NCI-H2227 treated with DMSO at 0.1 percent for 48 hours (cell line): Measurements from ENCODE around the gene SYMPK.

Experiments used
- DNase-seq: peaks from one replicate; lab custom pipeline; 2025; lab: John Stamatoyannopoulos, UW

The SYMPK gene

DNA sequence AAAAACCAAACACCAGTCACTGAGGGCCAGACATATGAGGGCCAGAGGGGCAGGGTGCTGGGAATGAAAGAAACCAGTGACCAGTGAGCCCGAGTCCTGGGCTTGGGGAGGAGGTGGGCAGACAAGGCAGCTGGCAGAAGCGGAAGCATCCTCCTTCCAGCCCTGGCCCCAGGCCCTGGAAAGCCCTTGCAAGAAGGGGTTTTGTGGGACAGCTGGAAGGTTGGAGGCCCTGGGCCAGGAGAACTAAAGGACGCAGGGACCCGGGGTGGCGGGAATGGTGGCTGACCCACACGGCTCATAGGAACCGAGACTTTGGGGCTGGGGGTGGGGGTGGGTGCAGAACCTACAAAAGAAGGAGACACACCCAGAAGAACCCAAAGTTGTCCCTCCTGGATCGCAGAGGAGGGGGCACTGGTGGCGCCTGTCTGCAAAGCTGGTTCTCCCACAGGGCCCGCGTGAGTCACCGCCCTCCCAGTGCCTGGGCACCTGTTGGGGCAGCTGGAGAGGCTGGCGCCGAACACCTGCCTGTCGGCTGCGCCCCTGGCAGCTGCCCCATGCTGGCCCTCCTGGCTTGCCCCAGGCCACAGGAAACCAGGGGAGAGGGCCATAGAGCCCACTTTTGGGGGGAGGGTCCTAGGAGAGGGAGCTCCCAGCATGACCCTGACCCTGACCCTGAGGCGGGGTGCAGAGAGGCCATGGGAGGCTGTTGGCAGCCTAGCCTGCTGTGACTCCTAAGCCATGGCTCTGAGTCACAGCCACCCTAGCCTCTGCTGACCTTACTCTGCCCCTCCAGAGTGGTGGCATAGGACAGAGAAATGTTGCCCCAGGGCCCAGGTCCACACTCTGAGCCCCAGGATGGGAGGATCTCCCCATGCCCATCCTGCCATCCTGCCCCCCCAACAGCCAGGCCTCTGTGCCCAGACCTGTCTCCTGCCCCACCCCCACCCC lies 81.5 kb downstream of the SYMPK start:
- no peak for DNase-seq

GRCh38 chr19:45780448-45781213 lies 82.3 kb downstream of the SYMPK start:
- DNase-seq: no peak

DNA sequence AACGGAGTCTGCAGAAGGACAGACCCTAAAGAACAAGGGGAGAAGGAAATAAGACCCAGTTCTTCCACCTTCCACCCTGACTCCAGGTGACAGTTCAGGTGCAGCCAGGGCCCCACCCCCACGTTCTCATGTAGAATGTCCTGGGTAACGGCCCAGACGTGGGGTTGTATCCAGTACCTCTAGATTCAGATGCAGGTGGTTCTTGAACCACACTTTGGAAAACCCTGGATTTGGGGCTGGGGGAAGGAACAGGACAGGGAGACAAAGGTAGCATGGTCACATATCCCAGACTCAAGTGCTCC lies 82.8 kb downstream of the SYMPK start:
- no peak for DNase-seq

GRCh38 chr19:45779231-45780145 lies 83.5 kb downstream of the SYMPK start:
- peak; percentile 81 for DNase-seq

GRCh38 chr19:45778010-45778661 lies 84.8 kb downstream of the SYMPK start:
- no peak for DNase-seq

GRCh38 chr19:45777395-45777961 lies 85.5 kb downstream of the SYMPK start:
- no peak for DNase-seq

- no peak for DNase-seq
Observed at GRCh38 chr19:45774765-45775164, 88.2 kb downstream of the SYMPK start.

GRCh38 chr19:45773384-45773783 lies 89.6 kb downstream of the SYMPK start:
- no peak for DNase-seq

GRCh38 chr19:45772912-45773311 lies 90.0 kb downstream of the SYMPK start:
- DNase-seq: no peak

DNA sequence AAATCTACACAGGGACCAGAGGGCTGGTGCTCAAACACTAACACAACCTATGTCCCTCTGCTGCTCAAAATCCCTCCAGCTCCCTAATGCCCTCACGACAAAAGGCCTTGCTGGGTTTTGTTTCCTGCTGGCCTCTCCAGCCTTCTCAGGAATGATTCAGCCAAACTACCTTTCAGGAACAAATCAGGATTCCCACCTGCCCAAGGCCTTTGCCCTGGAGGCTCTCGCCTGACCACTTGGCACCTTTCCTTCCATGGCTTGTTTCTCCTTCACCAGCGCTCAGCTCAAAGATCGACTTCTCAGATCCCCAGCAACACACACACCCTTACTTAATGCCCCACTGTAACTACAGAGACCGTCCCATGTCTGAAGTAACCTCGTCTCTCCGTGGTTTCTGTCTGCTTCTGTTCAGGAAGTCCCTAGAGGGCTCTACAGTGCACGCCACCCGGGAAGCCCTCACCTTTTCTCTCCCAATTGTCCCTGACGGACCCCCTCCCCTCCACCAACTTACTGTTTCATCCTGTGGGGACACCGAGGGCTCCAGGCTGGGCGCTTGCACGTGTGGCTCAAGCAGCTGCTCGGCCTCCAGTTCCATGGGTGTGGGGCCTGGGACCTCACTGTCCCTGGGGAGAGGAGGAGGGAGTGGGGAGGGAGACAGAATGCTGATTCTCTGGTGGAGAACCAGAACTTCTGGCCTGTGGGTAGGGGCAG lies 90.7 kb downstream of the SYMPK start:
- no peak for DNase-seq

DNA sequence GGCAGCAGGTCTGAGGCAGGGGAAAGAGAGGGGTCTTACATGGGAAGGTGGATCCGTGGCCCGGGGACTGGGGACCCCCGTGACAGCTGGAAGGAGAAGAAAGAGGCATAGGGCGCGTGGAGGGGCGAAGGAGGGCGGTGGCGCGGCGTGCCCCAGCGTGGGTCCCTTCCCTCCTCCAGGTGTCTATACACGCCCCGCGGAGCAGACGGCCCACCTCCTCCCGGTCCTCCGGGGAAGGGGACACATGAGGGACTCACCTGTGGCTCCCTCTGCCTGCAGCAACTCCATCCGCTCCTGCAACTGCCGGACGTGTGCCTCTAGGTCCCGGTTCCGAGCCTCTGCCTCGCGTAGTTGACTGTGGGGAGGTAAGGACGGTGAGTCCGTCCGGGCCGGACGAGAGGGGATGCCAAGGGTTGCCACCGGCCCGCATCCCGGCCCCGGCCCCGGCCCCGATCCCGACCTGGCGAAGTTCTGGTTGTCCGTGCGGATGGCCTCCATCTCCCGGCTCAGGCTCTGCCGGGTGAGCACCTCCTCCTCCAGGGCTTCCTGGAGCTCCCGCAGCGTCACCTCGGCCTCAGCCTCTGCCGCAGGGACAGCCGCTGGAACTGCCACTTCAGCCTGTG lies 91.5 kb downstream of the SYMPK start:
- DNase-seq: no peak

DNA sequence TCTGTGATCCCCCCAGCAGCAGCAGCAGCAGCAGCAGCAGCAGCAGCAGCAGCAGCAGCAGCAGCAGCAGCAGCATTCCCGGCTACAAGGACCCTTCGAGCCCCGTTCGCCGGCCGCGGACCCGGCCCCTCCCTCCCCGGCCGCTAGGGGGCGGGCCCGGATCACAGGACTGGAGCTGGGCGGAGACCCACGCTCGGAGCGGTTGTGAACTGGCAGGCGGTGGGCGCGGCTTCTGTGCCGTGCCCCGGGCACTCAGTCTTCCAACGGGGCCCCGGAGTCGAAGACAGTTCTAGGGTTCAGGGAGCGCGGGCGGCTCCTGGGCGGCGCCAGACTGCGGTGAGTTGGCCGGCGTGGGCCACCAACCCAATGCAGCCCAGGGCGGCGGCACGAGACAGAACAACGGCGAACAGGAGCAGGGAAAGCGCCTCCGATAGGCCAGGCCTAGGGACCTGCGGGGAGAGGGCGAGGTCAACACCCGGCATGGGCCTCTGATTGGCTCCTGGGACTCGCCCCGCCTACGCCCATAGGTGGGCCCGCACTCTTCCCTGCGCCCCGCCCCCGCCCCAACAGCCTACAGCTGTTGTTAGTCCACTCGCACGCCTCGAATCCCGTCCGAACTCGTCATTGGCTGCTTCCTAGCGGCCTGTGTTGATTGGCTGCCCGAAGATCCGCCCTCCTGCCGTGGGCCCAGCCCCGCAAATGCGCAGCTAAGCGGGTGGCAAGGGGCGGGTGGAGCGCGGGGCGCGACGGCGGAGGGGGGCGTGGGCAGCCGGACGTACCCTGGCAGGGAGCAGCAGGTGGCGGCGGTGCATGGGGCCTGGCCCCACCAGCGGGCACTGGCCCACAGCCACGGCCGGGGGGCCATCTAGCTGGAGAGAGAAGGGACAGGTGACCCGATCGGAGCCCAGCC lies 92.5 kb downstream of the SYMPK start:
- DNase-seq: peak; percentile 93

GRCh38 chr19:45769821-45770191 lies 93.1 kb downstream of the SYMPK start:
- DNase-seq: peak; percentile 50

DNA sequence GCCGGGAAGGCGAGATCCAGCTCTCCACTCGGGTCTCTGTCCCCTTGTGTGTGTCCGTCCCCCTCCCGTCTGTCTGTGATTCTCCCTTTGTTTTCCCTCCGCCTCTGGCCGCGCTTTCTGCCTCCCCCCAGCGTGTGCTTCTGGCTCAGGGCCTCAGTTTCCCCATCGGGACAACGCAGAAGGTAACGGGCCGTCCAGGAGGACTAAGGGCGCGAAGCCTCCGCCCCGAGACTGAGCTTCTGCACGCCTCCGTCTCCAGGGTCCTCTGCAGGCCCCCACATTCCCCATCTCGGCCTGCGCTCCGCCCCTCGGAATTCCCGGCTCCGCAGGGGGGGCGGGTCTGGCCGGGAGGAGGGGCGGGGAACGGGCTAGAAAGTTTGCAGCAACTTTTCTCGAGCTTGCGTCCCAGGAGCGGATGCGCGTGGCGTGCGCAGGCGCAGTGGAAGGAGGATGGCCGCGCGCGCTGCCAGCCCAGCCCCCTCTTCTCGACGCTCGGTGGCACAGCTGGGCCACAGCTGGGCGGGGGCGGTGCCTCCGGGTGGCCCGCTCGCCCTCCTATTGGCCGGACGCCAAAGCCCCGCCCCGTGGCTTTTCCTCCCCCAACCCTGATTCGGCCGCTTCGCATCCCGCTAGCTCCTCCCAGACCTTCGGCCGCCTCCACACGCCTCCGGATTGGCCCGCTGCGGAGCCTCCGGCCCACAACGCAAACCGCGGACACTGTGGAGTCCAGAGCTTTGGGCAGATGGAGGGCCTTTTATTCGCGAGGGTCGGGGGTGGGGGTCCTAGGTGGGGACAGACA lies 93.8 kb downstream of the SYMPK start, which contains the start of gene SIX5:
Gene SIX5, minus strand, starts transcription at position 269 of the 799 bp plus-strand sequence. CDS start 408 bp downstream, outside the sequence.
- DNase-seq: peak; percentile 89

DNA sequence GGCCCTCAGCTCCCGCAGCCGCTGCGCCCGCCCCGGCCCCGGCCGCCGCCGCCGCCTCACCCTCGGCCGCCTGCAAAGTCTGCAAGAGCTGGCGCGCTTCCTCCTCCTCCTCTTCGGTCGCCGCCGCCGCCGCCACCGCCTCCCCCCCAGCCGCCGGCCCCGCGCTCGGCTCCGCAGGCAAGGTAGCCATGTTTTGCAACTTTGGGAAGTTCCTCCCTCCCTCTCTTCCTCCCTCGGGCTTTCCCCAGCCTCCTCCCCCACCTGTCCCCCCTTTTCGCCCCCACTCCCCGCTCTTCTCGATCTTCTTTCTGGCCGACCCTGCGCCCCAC lies 94.3 kb downstream of the SYMPK start:
- no peak for DNase-seq

- DNase-seq: peak; percentile 16
Observed at GRCh38 chr19:45767881-45768654, 94.9 kb downstream of the SYMPK start.

DNA sequence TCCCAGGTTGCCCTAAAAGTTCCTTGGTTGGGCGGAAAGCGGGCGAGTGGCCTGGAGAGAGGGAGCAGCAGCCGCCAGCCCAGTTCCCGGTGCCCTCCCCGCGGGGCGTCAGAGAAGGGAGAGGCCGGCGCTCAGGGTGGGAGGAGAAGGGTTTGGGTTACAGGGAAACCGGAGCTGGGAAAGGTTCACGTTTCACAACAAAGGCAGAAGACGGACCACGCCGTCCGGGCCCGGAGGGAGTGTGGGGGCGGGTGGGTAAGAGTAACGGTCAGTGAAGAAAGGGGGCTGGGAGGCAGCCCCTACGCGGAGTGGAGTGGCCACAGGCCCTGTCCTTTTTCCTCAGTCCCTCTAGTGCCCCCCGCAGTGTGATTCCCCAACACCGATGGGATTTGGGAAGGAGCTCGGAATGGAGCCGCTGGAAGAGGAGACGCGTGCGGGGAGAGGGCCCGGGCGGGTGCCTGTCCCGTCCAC lies 95.5 kb downstream of the SYMPK start:
- no peak for DNase-seq
